Colonic mucosa (tissue), 4 donors: Measurements from ENCODE around the gene ST3GAL3. TPM values are rescaled to one million over a fixed set of nuclear protein-coding genes. Genes with fewer than 3 reads are reported as not detected.
"Not testable (repeated sequence)": the region's sequence is repeated elsewhere in the genome, so short reads cannot be mapped to it uniquely, and the experiment has no call there.

Source experiments
- DNase-seq: peaks from one replicate; pipeline ENCODE4 v3.0.0-alpha.2; 2020
- H3K27ac ChIP-seq: fragments of 200-600 bp; one replicate; pipeline ENCODE4 v1.8.0; 2021
- H3K27me3 ChIP-seq: fragments of 200-600 bp; one replicate; pipeline ENCODE4 v1.8.0; 2021
- H3K36me3 ChIP-seq: fragments of 200-600 bp; one replicate; pipeline ENCODE4 v1.8.0; 2021
- H3K4me1 ChIP-seq: fragments of 200-600 bp; one replicate; pipeline ENCODE4 v1.8.0; 2021; ENCODE audit warnings: mild to moderate bottlenecking
- H3K4me3 ChIP-seq: fragments of 200-600 bp; one replicate; pipeline ENCODE4 v1.8.0; 2021
- H3K9ac ChIP-seq, 2 donors: one replicate each; pipeline ENCODE4 v1.7.0; 2013; ENCODE audit warnings: control low read depth in 2 of 2, low read depth in 2 of 2, low read length in 2 of 2
- H3K9me3 ChIP-seq: fragments of 200-600 bp; one replicate; pipeline ENCODE4 v1.8.0; 2021
- CTCF ChIP-seq: fragments of 200-600 bp; IDR thresholded peaks from one replicate; pipeline ENCODE4 v1.8.0; 2022; ENCODE audit warnings: antibody characterized with exemption, mild to moderate bottlenecking
- intact Hi-C: fragments of 100-400 bp; cut with DNase I; formaldehyde crosslinking; loops from one replicate; pipeline ENCODE4 v1.14.1; 2022
- total RNA-seq, 2 donors: library from RNA; stranded (reverse); fragmentation: NEBNext Ultra II Directional in 1 of 2; extraction: Animal tissue kit (Norgen Biotek cat#: 25700) in 1 of 2; gene quantifications; one replicate each; pipeline ENCODE4 v1.2.1, GENCODE V29; 2021
- donor health status: healthy.
- donor health status: DM: no; HTN: no; CAD: no.
- donor health status: DM: no; HTN: no; CAD: no.

ST3GAL3 gene
- total RNA-seq, 2 donors from 2014 or later = 5.1 to 6.0 TPM

GRCh38 chr1:43772978-43773377, 65.6 kb downstream of the ST3GAL3 start:
- DNase-seq = no peak
- no peak overlapping the region for H3K4me3 ChIP-seq
- no peak overlapping the region for H3K27ac ChIP-seq
- H3K9me3 ChIP-seq = no peaks in the 10 kb centered on the region
- no peaks in the 10 kb centered on the region for H3K27me3 ChIP-seq
- H3K36me3 ChIP-seq = no peaks in the 10 kb centered on the region
- no peaks in the 10 kb centered on the region for H3K4me1 ChIP-seq
- H3K9ac ChIP-seq = no peak overlapping the region
- intact Hi-C loops = no loop called here
- TF ChIP-seq CTCF = no peak

- intact Hi-C loops = no loop called here
- H3K9me3 ChIP-seq = no peaks in the 10 kb centered on the region
- H3K4me1 ChIP-seq = no peaks in the 10 kb centered on the region
- H3K9ac ChIP-seq = no peak overlapping the region
- no peak for DNase-seq
- no peak overlapping the region for H3K4me3 ChIP-seq
- no peak overlapping the region for H3K27ac ChIP-seq
- H3K27me3 ChIP-seq = no peaks in the 10 kb centered on the region
- no peaks in the 10 kb centered on the region for H3K36me3 ChIP-seq
- TF ChIP-seq CTCF = no peak
Observed at GRCh38 chr1:43773821-43774220, 66.5 kb downstream of the ST3GAL3 start.

GRCh38 chr1:43774359-43774758, 67.0 kb downstream of the ST3GAL3 start:
- no peak overlapping the region for H3K27ac ChIP-seq
- H3K9me3 ChIP-seq = no peaks in the 10 kb centered on the region
- H3K4me1 ChIP-seq = no peaks in the 10 kb centered on the region
- no peak for DNase-seq
- intact Hi-C loops = no loop called here
- H3K27me3 ChIP-seq = no peaks in the 10 kb centered on the region
- H3K4me3 ChIP-seq = no peak overlapping the region
- TF ChIP-seq CTCF = no peak
- H3K36me3 ChIP-seq = no peaks in the 10 kb centered on the region
- no peak overlapping the region for H3K9ac ChIP-seq

GRCh38 chr1:43776043-43776761, 68.9 kb downstream of the ST3GAL3 start:
- Histone ChIP-seq H3K9me3 (no peaks in the 10 kb centered on the region), H3K9ac (no peak overlapping the region)
- intact Hi-C loops = no loop called here

GRCh38 chr1:43777916-43778315, 70.6 kb downstream of the ST3GAL3 start:
- DNase-seq, H3K4me1 ChIP-seq, intact Hi-C loops: not testable (repeated sequence)

More at GRCh38 chr1:43776043-43776761, 68.9 kb downstream of the ST3GAL3 start:
- H3K36me3 ChIP-seq = no peaks in the 10 kb centered on the region
- H3K27me3 ChIP-seq = no peaks in the 10 kb centered on the region
- H3K4me1 ChIP-seq = no peaks in the 10 kb centered on the region
- DNase-seq = no peak
- TF ChIP-seq CTCF = no peak
- no peak overlapping the region for H3K4me3 ChIP-seq
- no peak overlapping the region for H3K27ac ChIP-seq

GRCh38 chr1:43779266-43779665, 71.9 kb downstream of the ST3GAL3 start:
- H3K9ac ChIP-seq = no peak overlapping the region
- H3K9me3 ChIP-seq = no peaks in the 10 kb centered on the region
- H3K36me3 ChIP-seq = no peaks in the 10 kb centered on the region
- no peaks in the 10 kb centered on the region for H3K27me3 ChIP-seq
- H3K4me1 ChIP-seq = no peaks in the 10 kb centered on the region
- intact Hi-C loops = no loop called here
- DNase-seq = no peak
- H3K4me3 ChIP-seq = no peak overlapping the region
- peak; percentile 22 for TF ChIP-seq CTCF
- no peak overlapping the region for H3K27ac ChIP-seq

More at GRCh38 chr1:43777916-43778315, 70.6 kb downstream of the ST3GAL3 start:
- not testable (repeated sequence) for H3K27ac ChIP-seq, H3K27me3 ChIP-seq, H3K36me3 ChIP-seq, H3K9ac ChIP-seq, H3K4me3 ChIP-seq, H3K9me3 ChIP-seq
